ENCODE data around the gene PPP1R13L.
"Not testable (repeated sequence)": the region's sequence is repeated elsewhere in the genome, so short reads cannot be mapped to it uniquely, and the experiment has no call there.

PPP1R13L gene

GRCh38 chr19:45340899-45341453 lies 63.9 kb downstream of the PPP1R13L start:
- no peak for DNase-seq

DNA sequence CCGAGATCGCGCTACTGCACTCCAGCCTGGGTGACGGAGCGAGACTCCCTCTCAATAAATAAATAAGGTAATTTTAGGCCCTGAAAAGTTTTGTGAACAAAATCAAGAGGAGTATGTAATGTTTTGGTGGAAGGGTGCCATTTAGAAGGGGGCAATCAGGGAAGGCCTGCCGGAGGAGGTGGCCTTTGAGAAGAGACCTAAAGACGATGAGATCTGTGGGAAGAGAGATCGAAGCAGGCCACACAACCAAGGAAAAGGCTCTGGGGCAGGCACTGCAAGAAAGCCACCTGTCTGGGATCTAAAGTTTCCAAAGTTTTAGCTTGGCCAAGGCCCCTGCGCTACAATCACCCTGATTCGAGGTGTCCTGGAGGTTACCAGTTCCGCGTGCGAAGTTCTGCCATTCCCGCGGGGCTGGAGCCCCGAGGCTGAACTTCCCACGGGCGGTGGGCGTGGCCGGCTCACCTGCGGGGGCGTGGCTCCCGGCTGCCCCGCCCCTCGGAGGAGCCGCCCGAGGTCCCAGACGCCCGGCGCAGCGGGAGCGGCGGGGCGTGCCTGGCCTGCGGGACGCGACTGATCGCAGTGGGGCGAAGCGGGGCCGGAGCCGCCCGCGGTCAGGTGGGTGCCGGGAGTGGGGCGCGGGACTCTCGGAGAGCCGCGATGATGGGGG lies 64.5 kb downstream of the PPP1R13L start, which contains the start of gene KLC3:
Gene KLC3, plus strand, starts transcription at position 519 of the 667 bp plus-strand sequence. CDS start 4,792 bp downstream, outside the sequence.
- no peak for DNase-seq

- no peak for DNase-seq
These were observed 65.2 kb downstream of the PPP1R13L start for GRCh38 chr19:45339629-45340028.

- DNase-seq: no peak
These were observed 68.1 kb downstream of the PPP1R13L start for GRCh38 chr19:45336696-45337251.

GRCh38 chr19:45334881-45335280 lies 70.0 kb downstream of the PPP1R13L start:
- not testable (repeated sequence) for DNase-seq

DNA sequence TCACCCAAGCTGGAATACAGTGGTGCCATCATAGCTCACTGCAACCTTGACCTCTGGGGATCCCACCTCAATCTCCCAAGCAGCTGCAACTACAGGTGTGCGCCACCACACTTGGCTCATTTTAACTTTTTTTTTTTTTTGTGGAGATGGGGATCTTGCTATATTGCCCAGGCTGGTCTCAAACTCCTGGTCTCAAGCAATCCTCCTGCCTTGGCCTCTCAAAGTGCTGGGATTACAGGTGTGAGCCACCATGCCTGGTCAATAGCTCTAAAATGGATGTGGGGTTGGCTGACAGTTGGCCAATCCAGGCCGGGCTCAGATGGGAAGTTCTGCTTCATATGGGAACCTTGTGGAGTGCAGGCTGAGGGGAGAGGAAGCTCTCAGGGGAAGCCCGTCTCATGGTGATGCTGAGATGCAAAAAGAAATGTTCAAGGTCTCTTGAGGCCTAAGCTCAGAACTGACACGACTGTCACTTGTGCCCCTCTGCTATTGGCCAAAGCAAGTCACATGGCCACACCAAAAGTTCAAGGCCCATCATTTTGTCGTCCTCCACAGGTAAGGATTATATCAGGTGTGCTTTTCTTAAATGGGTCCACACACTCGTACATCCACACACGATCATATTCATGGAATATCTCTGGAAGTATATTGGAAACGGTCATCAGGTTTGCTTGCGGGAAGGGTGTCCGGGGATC lies 71.1 kb downstream of the PPP1R13L start:
- no peak for DNase-seq

DNA sequence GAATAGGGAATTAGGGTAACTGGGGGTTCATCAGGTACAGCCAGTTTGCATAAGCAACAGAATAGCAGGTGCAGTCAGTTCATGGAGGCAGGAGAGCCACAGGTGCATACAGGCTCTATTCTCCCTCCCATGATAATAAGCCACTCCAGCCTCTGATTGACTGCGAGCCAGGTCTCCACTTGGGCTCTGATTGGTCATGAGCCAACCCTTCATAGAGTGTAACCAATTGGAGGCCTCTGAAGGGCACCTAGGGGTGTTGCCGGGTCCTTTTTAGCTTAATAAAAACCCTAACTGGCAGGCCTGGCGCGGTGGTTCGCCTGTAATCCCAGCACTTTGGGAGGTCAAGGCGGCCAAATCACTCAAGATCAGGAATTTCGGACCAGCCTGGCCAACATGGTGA lies 73.5 kb downstream of the PPP1R13L start:
- no peak for DNase-seq
